ENCODE results near the gene NIPAL1.

NIPAL1 gene

DNA sequence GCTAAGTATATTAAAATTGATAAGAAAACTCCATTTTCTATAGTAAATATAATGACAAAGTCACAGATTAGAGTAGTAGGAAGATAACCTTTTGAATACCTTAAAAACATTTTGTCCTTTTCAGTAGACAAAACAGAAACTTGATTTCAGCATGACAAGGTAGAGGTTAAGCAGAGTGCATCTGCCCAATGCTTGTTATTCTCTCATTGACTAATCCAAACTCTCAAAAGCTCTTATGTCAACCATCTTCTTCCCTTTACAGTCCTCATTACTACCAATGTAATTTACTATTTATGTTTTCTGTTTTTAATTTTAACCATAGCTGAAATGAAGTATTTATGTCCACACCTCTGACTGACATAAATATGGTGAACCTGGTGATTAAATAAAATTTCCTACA lies 11.1 kb downstream of the NIPAL1 start:
- DNase-seq (ENCODE audit: low spot score): no peak

DNA sequence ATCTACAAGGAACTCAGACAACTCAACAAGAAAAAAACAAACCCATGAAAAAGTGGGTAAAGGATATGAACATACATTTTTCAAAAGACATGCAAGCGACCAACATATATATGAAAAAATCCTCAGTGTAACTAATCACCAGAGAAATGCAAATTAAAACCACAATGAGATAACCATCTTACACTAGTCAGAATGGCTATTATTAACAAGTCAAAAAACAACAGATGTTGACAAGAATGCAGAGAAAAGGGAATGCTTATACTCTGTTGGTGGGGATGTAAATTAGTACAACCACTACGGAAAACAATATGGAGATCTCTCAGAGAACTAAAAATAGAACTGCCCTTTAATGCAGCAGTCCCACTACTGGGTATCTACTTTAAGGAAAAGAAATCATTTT lies 12.1 kb downstream of the NIPAL1 start:
- no peak for DNase-seq (ENCODE audit: low spot score)

DNA sequence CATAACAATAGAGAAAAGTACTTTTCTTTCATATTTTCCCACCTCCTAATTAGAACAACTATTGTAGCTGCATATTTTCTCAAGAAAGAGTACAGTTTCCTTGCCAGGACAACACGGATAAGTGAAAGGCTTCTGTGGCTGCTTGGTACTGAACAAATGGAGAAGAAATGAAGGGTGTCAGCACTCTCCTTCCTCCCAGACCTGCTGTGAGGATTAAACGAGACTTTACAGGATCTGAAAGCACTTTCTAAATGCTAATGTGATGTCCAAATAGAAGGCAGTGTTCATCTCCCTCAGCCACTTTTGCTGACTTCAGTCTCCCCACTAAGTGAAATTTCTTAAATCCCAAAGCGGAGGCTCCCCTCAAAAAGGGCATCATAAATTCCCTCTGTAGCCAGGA lies 13.9 kb downstream of the NIPAL1 start:
- no peak for DNase-seq (ENCODE audit: low spot score)

DNA sequence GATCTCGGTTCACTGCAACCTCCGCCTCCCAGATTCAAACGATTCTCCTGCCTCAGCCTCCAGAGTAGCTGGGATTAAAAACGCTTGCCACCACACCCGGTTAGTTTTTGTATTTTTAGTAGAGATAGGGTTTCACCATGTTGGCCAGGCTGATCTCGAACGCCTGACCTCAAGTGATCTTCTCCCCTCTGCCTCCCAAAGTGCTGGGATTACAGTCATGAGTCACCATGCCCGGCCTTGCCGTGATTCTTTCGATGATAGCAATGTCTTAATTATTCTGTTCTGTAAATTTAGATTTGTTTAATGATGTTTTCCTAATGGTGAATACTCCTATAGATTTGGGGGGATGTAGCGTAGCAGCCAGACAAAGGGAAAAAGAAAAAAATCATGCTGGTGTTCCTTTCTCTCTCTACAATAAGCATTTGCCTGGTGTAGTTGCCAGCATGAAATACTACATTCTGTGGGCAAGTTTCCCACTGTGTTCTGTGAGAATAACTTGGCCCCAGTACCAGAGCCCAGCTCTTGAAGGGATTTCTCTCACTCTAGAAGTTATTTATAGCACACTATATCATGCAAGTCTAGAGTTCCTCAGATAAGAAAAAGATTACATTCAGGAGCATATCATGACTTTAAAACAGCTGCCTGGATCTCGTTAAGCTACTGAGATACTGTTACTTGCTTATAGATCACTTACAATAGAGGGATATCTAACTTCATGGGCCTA lies 15.4 kb downstream of the NIPAL1 start:
- no peak for DNase-seq (ENCODE audit: low spot score)

DNA sequence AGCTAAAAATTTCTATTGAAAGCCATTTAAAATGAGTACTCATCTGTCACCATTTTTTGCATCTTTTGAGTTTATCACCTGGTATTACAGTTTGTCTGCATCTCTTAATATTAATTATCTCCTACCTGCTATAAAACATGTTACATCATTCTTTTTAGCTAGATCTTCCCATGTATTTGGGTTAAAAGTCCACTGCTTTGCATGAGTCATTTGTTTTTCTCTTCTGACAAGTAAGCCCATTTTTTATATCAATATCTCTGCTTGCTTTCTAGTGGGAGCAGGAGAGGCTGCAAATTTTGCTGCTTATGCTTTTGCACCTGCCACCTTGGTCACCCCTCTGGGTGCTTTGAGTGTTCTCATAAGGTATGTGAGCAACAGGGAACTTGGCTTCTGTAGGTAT lies 16.1 kb downstream of the NIPAL1 start:
- DNase-seq (ENCODE audit: low spot score): no peak

DNA sequence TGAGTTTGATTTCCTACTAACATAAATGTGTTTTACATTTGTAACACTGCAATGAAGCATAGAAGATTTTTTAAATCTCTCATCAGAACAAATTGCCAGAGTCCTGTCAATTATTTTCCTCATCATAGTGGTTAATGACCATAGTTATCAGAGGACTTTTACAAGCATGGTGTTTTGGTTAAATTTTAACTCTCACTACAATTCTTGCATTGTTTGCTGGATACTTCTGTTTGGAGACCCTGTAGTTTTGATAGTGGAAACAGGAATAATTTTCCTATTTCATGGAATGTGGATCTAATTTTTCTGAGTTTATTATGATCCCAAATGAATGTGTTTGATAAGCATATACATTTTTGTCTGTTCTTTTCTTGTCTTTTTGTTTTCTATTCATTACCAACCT lies 16.8 kb downstream of the NIPAL1 start:
- DNase-seq (ENCODE audit: low spot score): no peak

DNA sequence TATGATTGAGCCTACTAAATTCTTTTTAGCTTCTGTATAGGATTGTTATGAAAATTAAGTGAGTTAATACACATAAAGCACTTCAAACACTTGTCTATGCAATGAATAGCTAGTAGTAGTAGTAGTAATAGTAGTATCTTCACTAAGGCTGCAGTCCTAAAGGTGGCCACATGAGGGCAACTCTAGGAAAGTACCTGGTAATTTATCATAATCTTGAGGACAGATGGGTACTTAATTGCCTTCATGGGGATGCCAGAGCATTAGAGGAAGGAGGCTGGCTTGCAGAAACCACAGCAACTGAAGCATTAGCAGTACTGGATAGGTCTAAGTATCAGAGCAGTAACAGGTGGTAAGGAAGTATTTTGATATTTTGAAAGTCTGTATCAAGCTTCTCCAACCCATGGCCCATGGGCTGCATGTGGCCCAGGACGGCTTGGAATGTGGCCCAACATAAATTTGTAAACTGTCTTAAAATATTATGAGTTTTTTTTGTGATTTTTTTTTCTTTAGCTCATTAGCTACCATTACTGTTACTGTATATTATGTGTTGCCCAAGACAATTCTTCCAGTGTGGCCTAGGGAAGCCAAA lies 17.3 kb downstream of the NIPAL1 start:
- no peak for DNase-seq (ENCODE audit: low spot score)

DNA sequence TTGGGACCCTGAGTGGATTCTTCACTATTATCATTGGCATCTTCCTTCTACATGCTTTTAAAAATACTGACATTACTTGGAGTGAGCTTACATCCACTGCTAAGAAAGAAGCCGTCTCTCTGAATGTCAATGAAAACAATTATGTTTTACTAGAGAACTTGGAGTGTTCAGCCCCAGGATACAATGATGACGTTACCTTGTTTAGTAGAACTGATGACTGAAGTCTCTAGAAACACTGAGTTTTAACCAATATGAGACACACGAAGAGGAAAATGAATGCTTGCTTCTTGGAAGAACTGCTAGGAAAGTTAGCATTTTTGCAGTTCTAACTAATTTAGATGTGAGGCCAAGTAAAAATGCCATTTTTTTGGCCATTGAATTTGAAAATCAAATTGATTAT lies 19.4 kb downstream of the NIPAL1 start:
- DNase-seq (ENCODE audit: low spot score): no peak

DNA sequence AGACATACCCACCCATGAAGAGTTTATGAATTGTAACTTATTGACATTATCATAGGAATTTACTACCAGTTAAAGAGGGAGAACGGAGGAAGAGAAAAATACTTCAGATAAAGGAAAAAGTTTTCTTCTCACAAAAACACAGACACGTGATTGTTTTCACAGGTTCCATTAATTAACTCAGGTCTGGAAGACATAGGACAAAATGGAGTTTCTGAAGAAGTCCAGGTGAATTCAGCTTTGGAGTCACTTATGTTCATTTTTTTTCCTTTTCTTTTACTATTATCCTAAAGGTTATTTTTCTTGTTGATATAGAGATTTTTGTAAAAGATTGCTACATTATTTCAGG lies 20.5 kb downstream of the NIPAL1 start:
- DNase-seq (ENCODE audit: low spot score): no peak

DNA sequence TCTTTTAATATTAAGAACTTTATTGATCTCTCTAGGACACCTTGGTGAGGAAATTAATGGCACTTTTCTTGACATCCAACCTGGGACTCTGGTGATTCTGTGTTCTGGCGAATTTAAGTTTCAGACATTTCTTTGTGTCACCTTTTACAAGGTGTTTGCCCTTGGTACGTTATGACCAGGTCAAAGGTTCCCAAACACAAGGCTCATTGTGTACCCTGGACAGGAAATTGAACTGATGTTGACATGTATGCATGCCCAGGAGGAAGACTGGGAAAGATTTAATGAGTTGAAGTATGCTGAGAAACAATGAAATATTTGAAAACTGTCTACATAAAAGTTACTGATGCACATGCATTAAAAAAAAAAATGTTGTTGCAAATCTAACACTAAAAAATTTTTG lies 22.1 kb downstream of the NIPAL1 start:
- no peak for DNase-seq (ENCODE audit: low spot score)

DNA sequence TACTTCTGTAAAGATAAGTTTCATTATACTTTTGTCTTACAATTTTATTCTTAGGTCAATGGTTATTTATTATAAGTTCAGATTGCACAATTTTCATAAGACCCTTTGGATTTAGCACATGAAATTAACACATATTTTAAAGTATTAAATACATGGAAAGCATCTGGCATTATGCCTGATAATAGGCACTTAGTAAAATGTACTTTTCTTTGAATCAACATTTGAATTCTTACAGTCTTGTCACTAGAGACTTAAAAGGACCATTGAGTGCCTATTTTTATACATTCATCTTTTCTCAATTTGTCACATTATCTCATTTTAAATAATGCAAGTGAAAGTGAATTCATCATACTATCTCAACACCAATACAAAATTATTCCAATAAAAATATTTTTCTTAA lies 23.0 kb downstream of the NIPAL1 start:
- DNase-seq (ENCODE audit: low spot score): no peak

DNA sequence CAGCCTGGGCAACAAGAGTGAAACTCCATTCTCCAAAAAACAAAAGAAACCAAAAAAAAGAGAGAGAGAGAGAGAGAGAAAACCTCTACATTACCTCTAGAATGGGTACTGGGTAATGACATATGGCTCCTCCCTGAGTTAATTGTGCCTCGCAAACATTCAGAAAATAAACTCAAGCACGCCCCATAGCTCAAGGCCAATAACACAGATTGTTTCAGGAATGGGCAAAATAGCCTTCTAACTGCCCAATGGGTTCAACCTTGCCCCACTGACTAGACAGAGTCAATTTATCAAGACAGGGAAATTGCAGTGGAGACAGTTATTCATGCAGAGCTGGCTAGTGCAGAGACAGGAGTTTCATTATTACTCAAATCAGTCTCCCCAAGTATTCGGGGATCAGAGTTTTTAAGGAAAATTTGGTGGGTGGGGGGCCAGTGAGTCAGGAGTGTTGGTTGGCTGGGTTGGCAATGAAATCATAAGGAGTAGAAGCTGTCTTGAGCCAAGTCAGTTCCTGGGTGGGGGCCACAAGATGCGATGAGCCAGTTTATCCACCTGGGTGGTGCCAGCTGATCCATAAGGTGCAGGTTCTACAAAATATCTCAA lies 25.1 kb downstream of the NIPAL1 start:
- no peak for DNase-seq (ENCODE audit: low spot score)

DNA sequence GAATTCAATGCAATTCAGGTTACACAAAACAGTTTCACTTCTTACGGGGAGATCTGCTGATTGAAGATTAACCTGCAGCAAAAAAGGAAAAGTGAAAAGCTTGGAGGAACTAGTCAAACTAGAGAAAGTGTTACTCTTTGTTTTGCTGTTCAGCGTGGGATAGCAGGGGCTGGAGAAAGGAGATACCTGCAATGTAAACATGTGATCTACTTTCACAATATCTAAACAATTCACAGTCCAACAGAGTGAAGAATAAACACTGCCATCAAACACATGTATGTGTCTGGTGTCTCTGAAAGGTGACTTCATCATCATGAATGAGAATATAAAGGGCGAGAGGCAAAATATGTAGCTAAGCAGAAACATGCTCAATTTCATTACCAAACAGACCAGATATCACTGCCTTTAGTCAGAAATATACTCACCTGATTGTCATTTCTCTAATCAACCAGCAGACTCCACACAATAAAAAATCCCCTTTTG lies 26.4 kb downstream of the NIPAL1 start:
- DNase-seq (ENCODE audit: low spot score): no peak

DNA sequence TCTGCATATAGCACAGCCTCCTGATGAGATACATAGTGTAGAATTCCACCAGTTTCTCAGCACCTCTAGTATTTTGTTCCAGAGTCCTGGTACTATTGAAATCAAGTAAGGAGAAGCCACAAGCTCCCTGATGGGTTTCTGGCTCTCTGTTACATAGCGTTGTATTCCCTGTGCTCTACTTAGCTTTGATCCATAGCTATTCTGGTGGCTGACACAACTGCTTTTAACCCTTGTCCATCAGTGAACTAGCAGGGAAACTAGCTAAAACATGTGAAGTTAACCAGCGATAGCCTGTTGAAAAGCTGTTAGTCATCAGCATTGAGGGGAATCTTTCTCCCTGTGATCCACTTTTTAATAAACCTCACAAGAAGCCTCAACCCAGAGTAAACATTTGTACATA lies 26.9 kb downstream of the NIPAL1 start:
- no peak for DNase-seq (ENCODE audit: low spot score)

DNA sequence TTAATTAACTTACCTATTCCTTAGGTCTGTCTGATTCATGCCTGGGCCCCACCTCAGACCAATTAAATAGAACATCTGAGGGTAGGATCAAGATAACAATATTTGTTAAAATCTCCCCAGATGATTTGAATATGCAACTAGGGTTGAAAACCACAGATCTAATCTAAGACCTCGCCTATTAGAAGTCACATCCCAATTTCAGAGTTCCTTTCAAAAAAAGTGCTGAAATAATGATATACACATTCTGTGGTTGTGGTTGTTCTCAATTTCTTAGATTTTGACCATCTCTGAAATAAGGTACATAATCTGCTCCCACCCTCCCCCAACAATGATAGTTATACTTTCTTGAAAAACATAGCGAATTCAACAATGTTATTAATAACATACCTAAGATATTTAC lies 27.7 kb downstream of the NIPAL1 start:
- no peak for DNase-seq (ENCODE audit: low spot score)

DNA sequence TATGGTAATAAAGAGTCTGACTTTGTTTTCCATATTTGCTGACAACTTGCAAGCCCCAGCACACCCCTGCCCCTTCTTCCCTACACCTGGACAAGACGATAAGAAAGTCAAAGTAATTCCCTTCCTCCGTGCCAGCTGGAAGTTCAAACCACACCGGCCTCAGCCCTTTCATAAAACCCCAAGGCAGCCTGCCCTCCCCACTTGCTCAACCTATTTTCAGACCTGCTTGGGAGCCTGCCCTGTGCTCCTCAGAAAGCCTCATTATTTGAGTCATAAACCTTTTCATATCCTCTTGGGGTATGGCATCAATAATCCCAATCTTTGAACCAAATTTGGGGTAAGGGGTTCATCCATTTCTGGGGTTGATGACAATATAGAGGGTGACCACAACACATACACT lies 29.5 kb downstream of the NIPAL1 start:
- DNase-seq (ENCODE audit: low spot score): no peak

DNA sequence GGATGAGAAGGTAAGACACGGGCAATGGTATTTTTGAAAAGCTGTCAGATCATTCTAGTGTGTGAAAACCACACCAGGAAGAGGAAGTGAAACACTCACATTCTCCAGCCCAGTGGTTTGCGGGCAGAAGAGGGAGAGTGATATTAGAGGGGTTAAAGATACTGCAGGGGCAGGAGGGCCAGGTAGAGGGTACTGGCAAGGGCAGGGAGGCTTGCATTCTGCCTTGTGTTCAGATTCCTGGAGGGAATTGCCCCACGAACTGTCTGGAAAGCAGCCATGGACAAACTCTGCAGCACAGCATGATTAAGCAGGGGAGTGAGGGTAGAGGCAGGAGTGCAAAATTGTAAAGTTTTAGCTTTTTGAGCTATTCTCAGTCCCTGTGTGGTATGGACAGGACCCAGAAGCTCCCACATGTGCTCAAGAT lies 30.9 kb downstream of the NIPAL1 start:
- DNase-seq (ENCODE audit: low spot score): no peak

DNA sequence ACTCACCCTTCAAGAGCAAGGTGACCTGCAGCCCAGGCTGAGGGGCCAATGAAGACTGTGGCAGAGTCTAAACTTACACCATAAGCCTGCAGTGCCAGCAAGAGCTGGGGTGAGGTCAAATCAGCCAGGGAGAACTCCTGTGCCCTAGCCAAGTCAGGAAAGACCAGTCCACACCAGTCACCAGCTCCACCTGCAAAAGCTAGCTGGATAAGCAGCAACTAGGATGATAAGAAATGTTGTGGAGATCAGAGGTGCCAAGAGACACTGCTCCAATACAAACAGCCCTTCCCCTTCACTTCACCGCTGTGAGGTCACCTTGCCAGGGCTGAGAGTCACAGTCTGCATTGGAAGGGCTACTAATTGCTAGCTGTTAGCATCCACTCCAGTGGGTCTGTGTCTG lies 31.3 kb downstream of the NIPAL1 start:
- DNase-seq (ENCODE audit: low spot score): no peak

DNA sequence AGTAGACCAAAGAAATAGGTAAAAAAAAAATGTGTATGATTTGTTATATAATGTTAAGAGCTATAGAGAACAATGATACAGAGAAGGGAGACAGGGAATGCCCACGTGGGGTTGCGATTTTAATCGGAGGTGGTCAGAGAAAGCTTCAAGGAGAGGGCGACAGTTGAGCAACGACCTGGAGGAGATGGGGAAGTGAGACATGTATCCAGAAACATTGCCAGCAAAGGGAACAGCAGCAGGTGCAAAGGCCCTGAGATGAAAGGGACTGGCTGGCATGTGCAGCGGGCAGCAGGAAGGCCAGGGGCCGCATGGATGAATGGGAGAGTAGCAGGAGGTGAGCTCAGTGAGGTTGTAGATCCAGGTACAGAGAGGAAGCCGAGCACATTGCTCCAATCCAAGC lies 32.9 kb downstream of the NIPAL1 start:
- DNase-seq (ENCODE audit: low spot score): no peak

DNA sequence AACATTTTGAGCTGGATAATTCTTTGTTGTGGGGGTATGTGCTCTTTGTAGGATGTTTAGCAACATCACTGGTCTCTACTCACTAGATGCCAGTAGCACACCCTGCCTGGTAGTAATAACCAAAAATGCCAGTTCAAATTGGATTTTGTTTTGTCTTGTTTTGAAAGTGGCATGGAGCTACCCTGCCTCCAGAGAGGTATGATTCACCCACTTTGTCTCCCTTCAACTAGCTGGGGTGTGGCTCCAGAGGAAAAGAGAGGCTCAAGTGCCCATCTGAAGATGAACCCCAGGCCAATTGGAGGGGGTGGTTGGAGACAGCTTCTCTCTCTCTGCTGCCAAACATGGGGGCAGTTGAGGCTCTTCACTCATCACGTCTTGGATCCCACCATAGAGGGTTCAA lies 34.5 kb downstream of the NIPAL1 start:
- no peak for DNase-seq (ENCODE audit: low spot score)

DNA sequence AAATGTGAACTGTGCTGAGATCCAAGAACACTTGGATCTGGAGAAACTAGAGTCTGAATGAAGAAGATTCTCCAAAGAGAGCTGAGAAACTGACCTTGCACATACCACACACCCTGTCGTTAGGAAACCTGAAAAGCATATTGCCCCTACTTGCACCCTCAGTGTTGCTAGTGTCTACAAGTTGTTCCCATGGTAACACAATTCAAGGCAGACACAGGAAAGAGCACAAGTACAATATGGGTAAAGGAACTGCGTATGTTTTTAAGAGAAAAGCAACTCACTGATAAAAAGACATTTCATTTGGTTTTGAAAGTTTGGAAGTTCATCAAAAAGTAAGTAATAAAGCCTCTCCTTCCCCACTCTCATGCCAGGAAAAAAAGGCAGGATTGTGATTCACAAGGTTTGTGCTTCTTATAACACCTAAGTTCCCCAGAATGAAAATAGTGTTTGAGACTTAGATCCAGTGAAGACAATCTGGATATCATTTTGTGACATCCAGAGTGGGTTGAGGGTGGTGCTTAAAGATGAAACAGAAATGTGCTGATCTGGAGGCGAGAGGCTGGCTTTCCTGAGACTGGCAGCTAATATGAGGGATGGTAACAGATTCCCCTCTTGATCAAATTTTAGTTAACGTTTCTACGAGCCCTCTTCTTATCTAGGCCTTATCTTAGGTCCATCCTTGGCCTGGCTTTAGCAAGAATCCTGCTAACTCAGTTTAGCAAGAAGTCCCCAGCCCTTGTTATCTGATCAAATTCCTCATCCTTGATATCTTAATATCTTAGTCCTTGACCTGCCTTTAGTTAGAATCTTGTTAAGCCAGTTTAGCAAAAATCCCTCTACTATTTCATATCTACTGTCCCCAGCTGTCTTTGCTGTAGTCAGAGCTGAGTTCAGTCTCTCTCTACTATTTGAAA lies 42.3 kb downstream of the NIPAL1 start:
- DNase-seq (ENCODE audit: low spot score): no peak

DNA sequence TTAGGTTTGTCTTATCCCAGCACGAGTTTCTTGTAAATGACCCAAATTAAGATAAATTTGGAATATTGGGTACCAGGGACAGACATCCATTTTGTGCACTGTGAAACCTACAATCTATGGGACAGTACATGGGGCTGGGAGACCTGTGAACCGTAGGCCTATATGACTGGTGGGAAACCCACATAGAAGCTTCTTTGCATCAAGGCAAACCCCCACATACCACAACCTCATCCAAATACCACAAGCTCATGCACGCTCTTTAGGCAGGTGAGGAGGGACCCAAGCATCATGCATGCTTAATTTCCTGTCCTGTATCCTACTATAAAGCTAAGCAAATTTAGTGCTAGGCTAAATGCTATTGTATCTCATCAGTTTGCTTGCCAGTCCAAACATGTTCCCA lies 47.8 kb downstream of the NIPAL1 start:
- DNase-seq (ENCODE audit: low spot score): no peak

DNA sequence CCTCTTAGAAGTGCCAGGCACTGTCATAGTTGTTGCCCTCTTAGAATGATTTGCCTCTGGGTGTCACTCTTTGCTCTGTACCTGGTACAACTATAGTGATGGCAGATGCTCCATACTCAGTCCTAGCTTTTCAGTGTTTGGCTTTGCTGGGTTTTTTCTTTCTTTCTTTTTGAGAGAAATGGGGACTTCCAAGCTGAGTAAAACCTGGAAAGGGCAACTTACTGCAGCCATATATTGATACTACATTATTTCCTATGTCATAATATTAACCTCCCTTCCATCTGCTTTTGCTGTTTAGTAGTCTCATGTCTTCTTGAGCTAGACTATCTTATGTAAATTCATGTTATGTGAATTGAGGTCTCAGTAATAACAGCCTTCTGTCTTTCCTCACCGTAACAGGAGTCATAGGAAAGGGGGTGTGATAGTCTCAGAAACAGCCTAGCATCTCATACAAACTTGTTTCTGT lies 49.0 kb downstream of the NIPAL1 start:
- no peak for DNase-seq (ENCODE audit: low spot score)
